Measurements from ENCODE around the gene S100A14.

GRCh38 chr1:153617663-153618062, 1.5 kb upstream of the S100A14 start:
- TF ChIP-seq EZH2 (IDR thresholded peaks at IDR 0.05) (no peak), CEBPB (IDR thresholded peaks at IDR 0.05; ENCODE audit: low read depth) (no peak), CTCF (IDR thresholded peaks at IDR 0.05 in 2 of 3, conservative IDR thresholded peaks at IDR 0.05 in 1 of 3; ENCODE audit: borderline replicate concordance in 1 of 3, insufficient read depth in 1 of 3, low read depth in 2 of 3, low read length in 2 of 3) (peak in 2 of 3 experiments; percentile 66 to 68; a peak in 4 of 6 replicates), POLR2A (IDR thresholded peaks at IDR 0.05; ENCODE audit: borderline replicate concordance, extremely low read depth, insufficient read depth, insufficient read length) (no peak), REST (IDR thresholded peaks at IDR 0.05; ENCODE audit: low read depth) (no peak), ZBTB33 (IDR thresholded peaks at IDR 0.05; ENCODE audit: extremely low read depth, insufficient replicate concordance, low read length) (no peak), SP1 (IDR thresholded peaks at IDR 0.05; ENCODE audit: low read depth) (no peak)

All from HCT116 (cell line).